Caki2 (cell line): ENCODE data around the gene C22orf39. TPM values are rescaled to one million over a fixed set of nuclear protein-coding genes. Genes with fewer than 3 reads are reported as not detected.
A peak's percentile ranks its signal among the peaks of the same experiment; 100 is the strongest.

Source experiments
- DNase-seq: peaks from one replicate; pipeline ENCODE4 v3.0.0-alpha.2; 2015; ENCODE audit warnings: low read depth
- in situ Hi-C: cut with HindIII; loops from 2 replicates; pipeline ENCODE4 v1.10.0; 2016; ENCODE audit warnings: low sequenced_read_pairs, low pct_unique_long_range_greater_than_20kb, mixed read lengths
- total RNA-seq: library from RNA; depleted of rRNA; stranded (reverse); fragments of >200 nt; shearing (Covaris generic); gene quantifications from 2 replicates; pipeline ENCODE4 v1.2.3, GENCODE V29; 2014; ENCODE audit warnings: low replicate concordance; rRNA removed

C22orf39 gene
- total RNA-seq = 39.9 and 44.0 TPM in 2 replicates

- DNase-seq = peak; percentile 96
- in situ Hi-C loops = no loop called here
These were observed at the start of gene C22orf39 for GRCh38 chr22:19447330-19448075. Gene C22orf39 (minus strand): TSS chr22:19447711. CDS start chr22:19447688, 23 bp downstream.

GRCh38 chr22:19497245-19497644, 49.7 kb upstream of the C22orf39 start:
- in situ Hi-C loops = no loop called here
- DNase-seq = no peak

- in situ Hi-C loops = no loop called here
- DNase-seq = no peak
These were observed 48.8 kb upstream of the C22orf39 start for GRCh38 chr22:19496324-19496630.

- in situ Hi-C loops = no loop called here
- peak; percentile 12 for DNase-seq
These were observed 48.2 kb upstream of the C22orf39 start for GRCh38 chr22:19495562-19496323.

GRCh38 chr22:19494676-19495173, 47.2 kb upstream of the C22orf39 start:
- no peak for DNase-seq
- in situ Hi-C loops = no loop called here

GRCh38 chr22:19494001-19494560, 46.6 kb upstream of the C22orf39 start:
- in situ Hi-C loops = no loop called here
- no peak for DNase-seq

- no peak for DNase-seq
- in situ Hi-C loops = no loop called here
These were observed 45.1 kb upstream of the C22orf39 start for GRCh38 chr22:19492504-19493174.

- DNase-seq = no peak
- in situ Hi-C loops = no loop called here
These were observed 43.2 kb upstream of the C22orf39 start for GRCh38 chr22:19490628-19491230.

GRCh38 chr22:19488884-19489843, 41.7 kb upstream of the C22orf39 start:
- DNase-seq = peak; percentile 18
- in situ Hi-C loops = no loop called here

GRCh38 chr22:19488285-19488684, 40.8 kb upstream of the C22orf39 start:
- no peak for DNase-seq
- in situ Hi-C loops = no loop called here

- DNase-seq = no peak
- in situ Hi-C loops = no loop called here
These were observed 36.2 kb upstream of the C22orf39 start for GRCh38 chr22:19483481-19484244.

- in situ Hi-C loops = no loop called here
- DNase-seq = no peak
These were observed 34.8 kb upstream of the C22orf39 start for GRCh38 chr22:19482297-19482696.

GRCh38 chr22:19480789-19481188, 33.3 kb upstream of the C22orf39 start:
- no peak for DNase-seq
- in situ Hi-C loops = no loop called here

GRCh38 chr22:19480173-19480568, 32.7 kb upstream of the C22orf39 start:
- in situ Hi-C loops = no loop called here
- no peak for DNase-seq

GRCh38 chr22:19479355-19480172, 32.1 kb upstream of the C22orf39 start, which contains the start of gene CDC45:
Gene CDC45 (plus strand): TSS chr22:19479920. CDS start chr22:19479969, 49 bp downstream.
- peak; percentile 99 for DNase-seq
- in situ Hi-C loops = no loop called here

GRCh38 chr22:19478901-19479354, 31.4 kb upstream of the C22orf39 start, which contains the start of gene UFD1:
Gene UFD1 (minus strand): TSS chr22:19479193. CDS start chr22:19479085, 108 bp downstream.
- in situ Hi-C loops = no loop called here
- DNase-seq = peak; percentile 91
